Fibroblast of lung (primary cell): ENCODE measurements around the gene BARX2. TPM values are rescaled to one million over a fixed set of nuclear protein-coding genes. Genes with fewer than 3 reads are reported as not detected.

Experiments used
- DNase-seq, 2 donors: peaks; one replicate each; pipeline versions ENCODE4 v3.0.0 to v3.0.0-alpha.2; 2010; ENCODE audit warnings: low read depth in 2 of 2
- H2AFZ ChIP-seq: 2 replicates; pipeline ENCODE4 v1.5.1; 2012; ENCODE audit warnings: low read length, control low read depth, inconsistent platforms
- H3K27ac ChIP-seq: 2 replicates; pipeline ENCODE4 v1.5.1; 2011; ENCODE audit warnings: low read length, control low read depth; ENCODE audit not compliant: insufficient read depth
- H3K27me3 ChIP-seq: 2 replicates; pipeline ENCODE4 v1.5.1; 2011; ENCODE audit warnings: mild to moderate bottlenecking, low read length; ENCODE audit not compliant: control insufficient read depth, insufficient read depth
- H3K36me3 ChIP-seq: 2 replicates; pipeline ENCODE4 v1.5.1; 2011; ENCODE audit warnings: low read length; ENCODE audit not compliant: control insufficient read depth, insufficient read depth
- H3K4me1 ChIP-seq: 2 replicates; pipeline ENCODE4 v1.5.1; 2011; ENCODE audit warnings: low read length; ENCODE audit not compliant: control insufficient read depth, insufficient read depth; ENCODE audit errors: extremely low read depth
- H3K4me2 ChIP-seq: 2 replicates; pipeline ENCODE4 v1.5.1; 2011; ENCODE audit warnings: low read length, control low read depth; ENCODE audit not compliant: insufficient read depth; ENCODE audit errors: extremely low read depth
- H3K4me3 ChIP-seq, 4 experiments: fragments of 200-600 bp in 1 of 4; sonication (generic) in 1 of 4; replicated peaks in 1 of 4; 2 replicates each; pipeline ENCODE4 v1.5.1; 2011 to 2016; ENCODE audit warnings: low read length in 4 of 4, low read depth in 3 of 4, mild to moderate bottlenecking in 3 of 4, control low read depth in 2 of 4, inconsistent platforms in 1 of 4, mixed read lengths in 1 of 4; ENCODE audit not compliant: insufficient read depth in 1 of 4; ENCODE audit errors: control extremely low read depth in 1 of 4
- H3K79me2 ChIP-seq: 2 replicates; pipeline ENCODE4 v1.5.1; 2012; ENCODE audit warnings: mild to moderate bottlenecking, low read length, inconsistent platforms; ENCODE audit not compliant: control insufficient read depth, insufficient read depth
- H3K9ac ChIP-seq: 2 replicates; pipeline ENCODE4 v1.5.1; 2011; ENCODE audit warnings: mild to moderate bottlenecking, low read length, control low read depth; ENCODE audit not compliant: insufficient read depth
- H3K9me3 ChIP-seq: 2 replicates; pipeline ENCODE4 v1.5.1; 2012; ENCODE audit warnings: low read depth, low read length; ENCODE audit not compliant: control insufficient read depth, insufficient read depth
- H4K20me1 ChIP-seq: 2 replicates; pipeline ENCODE4 v1.5.1; 2011; ENCODE audit warnings: low read length; ENCODE audit not compliant: control insufficient read depth, insufficient read depth; ENCODE audit errors: extremely low read depth
- CTCF ChIP-seq, 2 donors: IDR thresholded peaks in 1 of 2; conservative IDR thresholded peaks in 1 of 2; 1 replicate in 1 of 2; 2 replicates in 1 of 2; pipeline ENCODE4 v1.5.1; 2011 to 2012; ENCODE audit warnings: low read length in 2 of 2, control low read depth in 1 of 2, inconsistent platforms in 1 of 2, low read depth in 1 of 2, mild to moderate bottlenecking in 1 of 2
- EZH2 ChIP-seq: IDR thresholded peaks from 2 replicates; pipeline ENCODE4 v1.5.1; 2012; ENCODE audit warnings: low read length, control low read depth, mild to moderate bottlenecking; ENCODE audit errors: missing control alignments
- polyA plus RNA-seq, 2 donors: library from polyadenylated mRNA; depleted of rRNA in 1 of 2; stranded (reverse) in 1 of 2; unstranded in 1 of 2; fragments of >200 nt; gene quantifications; 2 replicates each; pipeline ENCODE4 v1.2.1, GENCODE V29; 2011 to 2012; ENCODE audit warnings: missing spikeins in 1 of 2
- total RNA-seq: library from RNA; depleted of rRNA; stranded (reverse); fragments of >200 nt; gene quantifications from 2 replicates; pipeline ENCODE4 v1.2.1, GENCODE V29; 2014

The BARX2 gene
- total and polyA plus RNA-seq, 2 donors (not counting 1 experiment from before 2014, with no cell fraction given): not detected

GRCh38 chr11:129383502-129383901, 7.9 kb downstream of the BARX2 start:
- H3K4me1 ChIP-seq: no peaks in the 10 kb centered on the region
- no peaks in the 10 kb centered on the region for H3K27me3 ChIP-seq
- no peaks in the 10 kb centered on the region for H3K9me3 ChIP-seq
- H4K20me1 ChIP-seq: no peaks in the 10 kb centered on the region
- H2AFZ ChIP-seq: no peak overlapping the region
- no peak for DNase-seq
- TF ChIP-seq CTCF (conservative IDR thresholded peaks at IDR 0.05 in 1 of 2, IDR thresholded peaks at IDR 0.05 in 1 of 2; ENCODE audit: low read depth in 1 of 2, low read length in 2 of 2) (no peak), EZH2 (no peak)
- H3K27ac ChIP-seq: no peak overlapping the region
- no peak overlapping the region for H3K4me3 ChIP-seq
- H3K79me2 ChIP-seq: no peaks in the 10 kb centered on the region
- no peaks in the 10 kb centered on the region for H3K36me3 ChIP-seq
- no peak overlapping the region for H3K9ac ChIP-seq
- no peak overlapping the region for H3K4me2 ChIP-seq

- H4K20me1 ChIP-seq: no peaks in the 10 kb centered on the region
These were observed 8.8 kb downstream of the BARX2 start for GRCh38 chr11:129384415-129384814.

GRCh38 chr11:129385801-129386200, 10.2 kb downstream of the BARX2 start:
- no peak overlapping the region for H3K27ac ChIP-seq
- no peaks in the 10 kb centered on the region for H3K9me3 ChIP-seq
- H2AFZ ChIP-seq: no peak overlapping the region
- DNase-seq: no peak
- H3K4me2 ChIP-seq: no peak overlapping the region
- H3K9ac ChIP-seq: no peak overlapping the region
- no peak for TF ChIP-seq EZH2
- TF ChIP-seq CTCF (conservative IDR thresholded peaks at IDR 0.05 in 1 of 2, IDR thresholded peaks at IDR 0.05 in 1 of 2; ENCODE audit: low read depth in 1 of 2, low read length in 2 of 2): no peak
- no peak overlapping the region for H3K4me3 ChIP-seq
- H3K36me3 ChIP-seq: no peaks in the 10 kb centered on the region
- H3K27me3 ChIP-seq: no peaks in the 10 kb centered on the region
- no peaks in the 10 kb centered on the region for H3K4me1 ChIP-seq
- H3K79me2 ChIP-seq: no peaks in the 10 kb centered on the region
- no peaks in the 10 kb centered on the region for H4K20me1 ChIP-seq

More at GRCh38 chr11:129384415-129384814, 8.8 kb downstream of the BARX2 start:
- DNase-seq: no peak
- Histone ChIP-seq H3K9me3 (no peaks in the 10 kb centered on the region), H3K4me3 (no peak overlapping the region), H3K4me2 (no peak overlapping the region), H3K4me1 (no peaks in the 10 kb centered on the region), H3K36me3 (no peaks in the 10 kb centered on the region), H3K9ac (no peak overlapping the region), H3K79me2 (no peaks in the 10 kb centered on the region), H3K27me3 (no peaks in the 10 kb centered on the region), H3K27ac (no peak overlapping the region), H2AFZ (no peak overlapping the region)
- TF ChIP-seq EZH2: no peak
- TF ChIP-seq CTCF (conservative IDR thresholded peaks at IDR 0.05 in 1 of 2, IDR thresholded peaks at IDR 0.05 in 1 of 2; ENCODE audit: low read depth in 1 of 2, low read length in 2 of 2): no peak
